ENCODE data around the gene SYNJ2. TPM values are rescaled to one million over a fixed set of nuclear protein-coding genes. Genes with fewer than 3 reads are reported as not detected.

Gene SYNJ2
- total RNA-seq, 1 experiment from 2014 or later, result 24.5 TPM

- no peak overlapping the region for H4K91ac ChIP-seq (ENCODE audit: insufficient read length, low read depth, low read length)
- no peak overlapping the region for H3K18ac ChIP-seq (ENCODE audit: insufficient read length, low read depth, low read length)
- no peak overlapping the region for H4K5ac ChIP-seq (ENCODE audit: insufficient read length, low read depth, low read length)
- no peak overlapping the region for H3K14ac ChIP-seq (ENCODE audit: insufficient read depth, low read length)
- no peak overlapping the region for H3K9ac ChIP-seq (ENCODE audit: extremely low read depth, insufficient read length, low read length)
- no peak for DNase-seq
- no peaks in the 10 kb centered on the region for H3K79me1 ChIP-seq (ENCODE audit: insufficient read depth, low read depth, low read length, poor library complexity, severe bottlenecking)
- Mint-ChIP-seq H3K27ac (no peak overlapping the region), H3K4me3 (no peak overlapping the region), H3K36me3 (ENCODE audit: insufficient read depth in 1 of 3, low read depth in 3 of 3) (peaks cover 0 to 56% (median 7%) of the 10 kb centered on the region in 3 experiments; a peak in 5 of 7 replicates), H3K27me3 (ENCODE audit: low read depth) (no peaks in the 10 kb centered on the region), H3K9me3 (no peaks in the 10 kb centered on the region), H3K4me1 (no peaks in the 10 kb centered on the region)
- H3K23me2 ChIP-seq (ENCODE audit: insufficient read length, low read depth, low read length, poor library complexity, severe bottlenecking), result no peaks in the 10 kb centered on the region
- no peak overlapping the region for H3K4ac ChIP-seq (ENCODE audit: low read depth, low read length)
- H2AK5ac ChIP-seq (ENCODE audit: insufficient read length, low read length), result no peak overlapping the region
- H4K20me1 ChIP-seq (ENCODE audit: control insufficient read depth, insufficient read depth, insufficient read length), result no peaks in the 10 kb centered on the region
- H2BK5ac ChIP-seq (ENCODE audit: insufficient read length, low read length), result no peak overlapping the region
- no peaks in the 10 kb centered on the region for H3K27me3 ChIP-seq (ENCODE audit: insufficient read depth, low read length)
- H4K8ac ChIP-seq (replicated peaks; ENCODE audit: insufficient read length, low read depth, low read length), result no peak overlapping the region
- no peak overlapping the region for H3T11ph ChIP-seq (ENCODE audit: low read length)
- no peaks in the 10 kb centered on the region for H3K4me1 ChIP-seq (ENCODE audit: insufficient read depth, low read length)
- no peak overlapping the region for H2AFZ ChIP-seq (ENCODE audit: low read length)
- no CpG with 5 or more reads among the region's 9 CpGs for WGBS (ENCODE audit: extremely low coverage, insufficient read length, low lambda C conversion rate)
- H2BK20ac ChIP-seq (ENCODE audit: low read depth, low read length, poor library complexity, severe bottlenecking), result no peak overlapping the region
- no peak overlapping the region for H3K27ac ChIP-seq (ENCODE audit: insufficient read length, low read depth, low read length)
- no peaks in the 10 kb centered on the region for H3K9me3 ChIP-seq (ENCODE audit: control insufficient read depth, low read depth, low read length)
- no peak overlapping the region for H2BK12ac ChIP-seq (ENCODE audit: insufficient read length, low read depth, low read length)
- no peak overlapping the region for H2BK15ac ChIP-seq (ENCODE audit: low read depth, low read length)
- H3K79me2 ChIP-seq (ENCODE audit: insufficient read depth, low read length), result no peaks in the 10 kb centered on the region
- no peak overlapping the region for H3K56ac ChIP-seq (ENCODE audit: insufficient read length, low read depth, low read length)
- H3K4me2 ChIP-seq (ENCODE audit: insufficient read depth, insufficient read length, low read length), result no peak overlapping the region
- H3K23ac ChIP-seq (ENCODE audit: insufficient read length, low read depth, low read length), result no peak overlapping the region
- no peak overlapping the region for H2BK120ac ChIP-seq (ENCODE audit: low read depth, low read length, poor library complexity, severe bottlenecking)
- no peak for TF ChIP-seq CTCF (conservative IDR thresholded peaks at IDR 0.05)
These were observed 111.1 kb downstream of the SYNJ2 start for GRCh38 chr6:158092806-158093205.
